HL-60/S4 (cell line): Measurements from ENCODE around the gene CHN2.

Experiments
- in situ Hi-C: fragments of 300-500 bp; cut with MboI; formaldehyde crosslinking; loops from 2 replicates; pipeline ENCODE4 v1.14.3; 2022; ENCODE audit warnings: low sequenced_read_pairs

The CHN2 gene

DNA sequence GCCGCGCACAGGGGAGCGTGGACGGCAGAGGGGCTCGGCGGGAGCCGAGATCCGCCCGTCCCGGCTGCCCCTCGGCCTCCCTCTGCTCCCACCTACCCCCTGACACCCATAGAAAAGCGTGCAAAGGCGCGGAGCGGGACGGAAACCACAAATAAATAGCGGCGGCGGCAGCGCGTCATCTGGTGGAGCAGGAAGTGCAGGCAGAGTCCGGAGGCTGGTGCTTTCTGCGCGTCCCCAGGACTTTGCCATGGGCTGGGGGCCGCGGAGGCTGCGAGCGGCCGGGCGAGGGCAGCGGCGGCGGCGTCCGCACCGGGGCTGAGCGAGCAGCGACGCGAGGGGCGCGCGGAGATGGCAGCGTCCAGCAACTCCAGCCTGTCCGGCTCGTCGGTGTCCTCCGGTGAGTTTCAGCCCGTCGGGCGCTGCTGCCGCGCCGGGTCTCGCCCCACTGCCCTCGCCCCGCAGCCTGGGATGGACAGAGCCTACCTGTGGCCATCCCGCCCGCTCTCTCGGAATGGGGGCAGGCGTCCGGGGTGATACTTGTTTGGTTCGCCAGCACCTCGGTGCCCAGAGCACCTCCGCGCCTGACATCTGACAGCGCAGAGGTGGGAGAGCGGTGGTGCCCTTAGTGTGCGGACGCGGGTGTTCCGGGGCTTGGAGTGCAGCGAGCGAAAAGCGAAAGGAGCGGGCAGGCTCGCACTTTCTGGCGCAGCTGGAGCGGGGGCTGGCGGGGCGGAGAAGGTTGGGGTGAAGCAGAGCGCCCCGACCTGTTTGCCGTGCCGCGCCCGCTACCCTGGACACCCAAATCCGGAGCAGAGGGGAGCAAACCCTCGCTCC, at the start of gene CHN2:
Gene CHN2, plus strand, starts transcription at position 182 of the 834 bp plus-strand sequence.
- in situ Hi-C loops = no loop called here

DNA sequence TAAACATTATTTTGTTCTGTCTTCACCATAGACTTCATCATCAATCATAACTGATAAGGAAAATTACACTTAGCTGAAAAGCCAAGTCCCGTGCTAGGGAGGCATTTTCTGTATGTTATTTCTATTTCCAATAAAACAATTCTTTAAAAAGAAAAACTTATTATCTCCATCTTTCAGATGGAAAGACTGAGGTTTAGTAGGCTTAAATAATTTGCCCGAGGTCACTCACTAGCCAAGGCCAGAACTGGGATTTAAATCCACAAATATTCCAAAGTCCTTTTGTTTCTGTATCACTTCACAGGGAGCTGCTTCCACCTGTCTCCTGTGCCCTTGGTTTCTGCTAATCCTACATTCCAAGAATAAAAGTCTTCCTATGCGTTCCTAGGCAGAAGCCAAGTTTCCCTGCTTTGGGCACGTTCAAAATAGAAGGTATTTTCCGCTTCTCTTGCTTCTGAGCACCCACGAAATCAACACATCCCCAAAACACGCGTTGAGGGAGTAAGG, 49.0 kb upstream of the CHN2 start:
- in situ Hi-C loops = no loop called here

DNA sequence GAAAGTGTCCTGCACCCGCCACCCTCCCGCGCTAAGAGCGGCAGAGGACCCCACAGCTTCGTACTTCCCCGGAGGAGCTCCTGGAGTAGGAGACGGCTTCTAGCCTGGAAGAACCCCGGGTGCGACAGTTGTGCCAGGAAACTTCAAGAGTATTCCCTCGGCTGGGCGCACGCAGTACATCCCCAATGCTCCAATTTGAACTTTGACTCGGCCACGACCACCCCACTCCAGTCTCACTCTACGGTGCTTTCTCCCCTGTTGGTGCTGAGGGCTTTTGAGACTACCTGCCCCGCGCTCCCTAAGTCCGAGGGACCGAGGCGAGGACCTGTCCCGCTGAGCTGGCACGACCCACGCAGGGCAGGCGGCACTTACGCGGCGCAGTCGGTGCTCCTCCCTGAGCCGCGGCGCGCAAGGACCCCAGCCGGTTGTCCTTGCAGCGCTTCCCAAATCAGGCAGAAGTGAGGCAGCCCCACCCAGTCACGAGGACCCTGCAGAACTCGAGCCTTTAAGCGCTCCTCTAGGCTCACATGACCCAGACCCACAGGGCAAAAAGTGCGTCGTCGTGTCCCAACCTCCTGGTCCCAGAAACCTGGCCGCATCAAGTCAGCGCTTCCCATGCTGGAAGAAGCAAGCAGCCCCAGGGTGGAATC, 48.4 kb upstream of the CHN2 start, which contains the start of gene CPVL:
Gene CPVL, minus strand, starts transcription at position 481 of the 650 bp plus-strand sequence. CDS start 25,476 bp downstream, outside the sequence.
- in situ Hi-C loops = no loop called here

DNA sequence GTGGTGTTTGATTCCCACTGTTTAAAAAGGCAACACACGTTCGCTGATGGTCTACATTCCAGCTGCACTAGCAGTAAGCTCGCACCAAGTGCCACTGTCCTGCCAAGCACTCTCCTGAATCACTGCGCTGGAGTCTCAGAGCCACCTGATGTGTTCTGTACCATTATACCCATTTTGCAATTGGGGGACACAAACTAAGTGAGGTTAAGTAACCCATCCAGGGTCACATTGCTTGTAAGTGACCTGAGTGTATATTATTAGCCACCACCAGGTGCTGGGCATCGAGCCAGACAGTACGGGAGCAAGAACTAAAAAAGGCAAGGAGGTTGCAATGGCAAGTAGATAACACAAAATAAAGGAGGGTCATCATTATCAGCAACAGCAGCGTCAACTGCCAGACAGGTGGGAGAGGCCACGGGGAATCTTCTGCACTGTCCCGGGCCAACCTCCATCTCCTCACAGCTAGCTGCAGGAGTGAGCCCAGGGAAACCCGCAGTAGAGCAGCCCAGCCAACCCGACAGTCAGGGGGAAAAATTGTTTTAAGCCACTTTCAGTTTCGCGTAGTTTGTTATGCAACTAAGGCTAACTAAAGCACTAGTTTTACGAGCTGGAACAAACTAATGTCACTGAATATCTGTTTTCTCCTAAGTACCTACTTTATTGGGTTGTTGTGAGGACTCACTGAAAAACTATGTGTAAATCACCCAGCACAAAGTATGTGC, 47.5 kb upstream of the CHN2 start:
- in situ Hi-C loops = no loop called here

DNA sequence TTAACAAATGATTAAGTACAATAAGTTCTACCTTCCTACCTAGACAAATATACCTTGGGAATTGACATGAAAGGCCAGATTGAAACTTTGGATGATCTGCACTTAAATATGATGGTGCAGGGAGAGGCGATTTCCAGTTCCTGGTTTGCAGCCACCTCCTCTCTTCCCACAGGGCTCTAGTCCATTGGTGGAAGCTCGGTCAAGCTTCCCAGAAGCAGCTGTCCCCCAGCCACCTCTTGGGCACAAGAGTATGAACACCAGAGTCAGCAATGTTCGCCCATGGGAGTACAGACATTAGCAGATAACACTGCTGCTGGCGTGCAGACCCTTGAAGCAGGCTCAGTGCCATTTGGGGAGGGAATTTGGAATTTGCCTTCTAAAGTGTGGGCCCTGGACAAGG, 46.8 kb upstream of the CHN2 start:
- in situ Hi-C loops = no loop called here

DNA sequence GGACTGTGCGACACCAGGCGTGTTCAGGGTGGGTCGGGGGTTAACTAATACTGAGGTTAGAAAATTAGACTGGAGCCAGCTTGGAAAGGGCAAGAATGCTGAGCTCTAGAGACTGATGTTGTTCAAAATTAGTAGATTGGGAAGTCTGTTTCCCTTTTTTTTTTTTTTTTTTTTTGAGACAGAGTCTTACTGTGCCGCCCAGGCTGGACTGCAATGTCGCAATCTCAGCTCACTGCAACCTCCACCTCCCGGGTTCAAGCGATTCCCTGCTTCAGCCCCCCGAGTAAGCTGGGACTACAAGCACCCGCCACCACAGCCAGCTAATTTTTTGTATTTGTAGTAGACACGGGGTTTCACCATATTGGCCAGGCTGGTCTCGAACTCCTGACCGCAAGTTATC, 45.5 kb upstream of the CHN2 start:
- in situ Hi-C loops = no loop called here

DNA sequence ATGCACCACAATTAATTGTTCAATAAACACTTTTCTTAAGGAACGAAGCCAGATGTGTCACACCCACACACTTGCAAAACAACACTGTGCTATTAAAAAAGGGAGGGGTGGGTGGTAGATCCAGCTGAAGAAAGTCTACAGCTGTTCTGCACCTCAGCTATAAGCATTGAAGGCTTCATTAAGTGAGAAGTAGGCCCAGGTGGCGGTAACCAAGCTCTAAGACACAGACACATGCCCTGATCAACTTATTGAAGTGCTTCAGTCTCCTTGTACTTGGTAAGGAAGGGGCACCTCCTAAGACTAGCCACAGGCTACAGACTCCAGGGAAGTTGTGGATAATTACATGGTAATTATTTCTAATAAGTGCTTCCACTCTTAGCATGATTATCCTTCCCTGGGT, 43.7 kb upstream of the CHN2 start:
- in situ Hi-C loops = no loop called here

DNA sequence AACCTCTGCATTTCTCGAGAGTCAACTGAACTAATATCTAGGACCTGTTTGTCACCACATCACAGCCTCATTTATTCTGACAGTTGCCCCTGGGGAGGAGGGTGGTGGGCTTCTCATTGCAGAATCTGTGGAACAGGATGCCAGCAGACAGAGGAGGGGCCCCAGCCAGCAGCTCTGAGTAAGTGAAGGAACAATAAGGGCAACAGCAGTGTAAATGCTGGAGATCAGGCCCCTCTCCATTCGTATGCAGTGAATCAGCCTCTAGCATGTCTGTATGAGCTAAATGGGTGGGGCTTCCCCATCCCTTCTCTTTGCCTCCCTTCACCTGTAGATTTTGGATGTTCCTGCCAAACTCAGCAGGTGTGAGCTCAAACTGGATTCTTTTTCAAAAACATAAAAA, 40.5 kb upstream of the CHN2 start:
- in situ Hi-C loops = no loop called here

DNA sequence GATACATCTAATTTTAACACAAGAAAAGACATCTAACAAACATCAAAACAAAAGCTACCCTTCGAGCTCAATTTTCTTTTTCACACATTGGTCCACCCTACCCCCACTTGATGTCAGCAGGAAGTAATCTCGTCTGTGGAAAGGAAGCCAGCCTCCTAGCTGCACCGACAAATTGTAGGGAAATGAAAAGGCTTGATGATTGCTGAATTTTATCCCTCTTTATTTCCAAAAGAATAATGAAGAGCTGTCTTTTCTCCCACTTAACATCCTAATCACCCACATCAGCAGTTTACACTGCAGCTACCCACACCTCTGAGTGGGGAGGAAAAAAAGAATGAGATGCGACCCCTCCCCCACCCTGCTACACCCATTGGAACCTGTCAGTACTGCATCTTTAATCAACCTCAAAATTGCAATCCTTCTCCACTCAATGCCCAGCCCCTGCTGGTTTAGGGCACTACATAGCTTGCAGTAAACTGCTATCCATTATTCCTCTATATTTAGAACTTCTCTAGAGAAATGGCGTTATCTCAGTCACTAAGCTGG, 37.6 kb upstream of the CHN2 start:
- in situ Hi-C loops = no loop called here

DNA sequence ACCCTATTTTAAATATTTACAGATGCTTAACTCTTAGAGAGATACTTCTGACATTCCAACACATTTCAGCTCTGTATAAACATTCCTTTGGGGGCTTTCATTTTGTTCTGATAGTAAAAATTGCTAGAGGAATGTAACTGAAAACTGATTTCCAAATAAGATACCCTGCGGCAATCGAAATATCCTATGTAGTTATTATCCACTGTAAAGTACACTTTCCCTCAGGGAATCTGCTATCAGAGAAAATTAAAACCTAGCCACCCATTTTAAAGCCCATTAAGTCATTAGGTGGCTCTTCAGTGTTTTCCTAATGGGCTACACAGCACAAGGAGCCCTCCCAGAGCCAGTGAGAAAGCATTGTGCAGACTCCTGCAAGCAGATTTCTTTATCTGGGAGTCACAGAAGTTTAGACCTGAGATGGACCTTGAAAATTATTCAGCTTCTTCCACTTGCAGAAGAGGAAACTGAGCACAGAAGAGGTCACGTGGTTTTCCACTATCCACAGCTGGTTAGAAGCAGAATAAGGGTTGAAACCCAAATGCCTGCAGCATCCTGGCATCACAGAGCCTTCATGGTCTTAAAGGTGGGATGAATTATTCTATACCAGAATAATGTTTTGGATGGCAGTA, 35.7 kb upstream of the CHN2 start:
- in situ Hi-C loops = no loop called here

DNA sequence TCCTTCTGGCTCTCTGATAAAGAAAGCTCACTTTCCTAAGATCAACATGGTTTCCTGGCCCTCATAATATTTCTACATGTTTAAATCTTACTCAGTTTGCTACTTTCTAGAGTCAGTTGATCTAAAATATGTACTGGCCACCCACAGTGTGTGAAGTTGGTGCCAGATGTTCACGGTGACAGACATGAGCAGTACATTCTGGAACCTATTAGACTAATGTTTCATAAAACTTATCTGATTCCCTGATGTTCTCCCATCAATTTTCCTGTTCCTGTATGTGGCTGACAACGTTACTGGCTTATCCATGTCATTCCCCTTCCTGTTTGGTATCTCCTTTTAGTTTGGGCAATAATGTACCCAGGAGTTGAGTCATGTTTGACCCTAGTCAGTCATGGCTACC, 34.5 kb upstream of the CHN2 start:
- in situ Hi-C loops = no loop called here

DNA sequence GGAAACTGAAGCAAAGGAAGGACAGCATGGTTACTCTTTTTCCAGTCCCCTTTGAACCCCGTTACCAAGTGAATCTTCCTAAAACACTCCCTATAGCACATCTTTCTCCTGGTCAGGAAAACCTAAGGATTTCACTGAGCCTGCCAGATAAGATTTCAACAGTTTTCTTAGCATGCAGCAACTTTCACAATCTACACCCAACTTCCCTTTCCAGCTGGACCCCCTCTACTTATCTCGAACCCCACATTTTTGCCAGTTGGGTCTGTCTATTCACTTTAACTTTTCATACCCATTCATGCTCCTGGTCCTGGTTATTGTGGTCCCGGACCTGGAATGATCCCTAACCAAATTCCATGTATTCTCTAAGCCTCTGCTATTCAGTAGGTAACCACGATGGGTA, 33.3 kb upstream of the CHN2 start:
- in situ Hi-C loops = no loop called here

DNA sequence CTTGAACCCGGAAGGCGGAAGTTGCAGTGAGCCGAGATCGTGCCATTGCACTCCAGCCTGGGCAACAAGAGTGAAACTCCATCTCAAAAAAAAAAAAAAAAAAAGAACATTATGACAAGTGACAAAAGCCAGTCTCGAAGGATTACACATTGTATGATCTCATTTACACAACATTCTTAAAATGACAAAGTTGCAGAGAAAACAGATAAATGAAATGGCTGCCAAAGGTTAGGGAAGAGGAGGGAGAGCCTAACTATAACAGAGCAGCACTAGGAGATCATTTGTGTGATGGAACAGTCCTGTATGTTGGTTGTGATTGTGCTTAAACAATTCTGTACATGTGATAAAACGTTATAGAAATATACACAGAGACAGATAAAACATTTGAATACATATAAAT, 32.0 kb upstream of the CHN2 start:
- in situ Hi-C loops = no loop called here

DNA sequence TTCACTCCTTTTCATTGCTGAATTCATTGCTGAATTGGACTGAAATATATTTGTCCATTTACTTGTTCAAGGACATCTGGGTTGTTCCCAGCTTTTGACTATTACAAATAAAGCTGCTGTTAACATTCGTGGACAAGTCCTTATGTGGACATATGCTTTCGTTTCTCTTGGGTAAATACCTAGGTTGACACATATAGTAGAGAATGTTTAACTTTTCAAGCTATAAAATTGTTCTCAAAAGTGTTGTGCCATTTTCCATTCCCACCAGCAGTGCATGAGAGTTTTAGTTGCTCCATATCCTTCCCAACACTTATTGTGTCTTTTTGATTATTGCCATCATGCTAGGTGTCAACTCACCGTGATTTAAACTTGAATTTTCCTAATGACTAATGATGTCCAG, 30.7 kb upstream of the CHN2 start:
- in situ Hi-C loops = no loop called here

DNA sequence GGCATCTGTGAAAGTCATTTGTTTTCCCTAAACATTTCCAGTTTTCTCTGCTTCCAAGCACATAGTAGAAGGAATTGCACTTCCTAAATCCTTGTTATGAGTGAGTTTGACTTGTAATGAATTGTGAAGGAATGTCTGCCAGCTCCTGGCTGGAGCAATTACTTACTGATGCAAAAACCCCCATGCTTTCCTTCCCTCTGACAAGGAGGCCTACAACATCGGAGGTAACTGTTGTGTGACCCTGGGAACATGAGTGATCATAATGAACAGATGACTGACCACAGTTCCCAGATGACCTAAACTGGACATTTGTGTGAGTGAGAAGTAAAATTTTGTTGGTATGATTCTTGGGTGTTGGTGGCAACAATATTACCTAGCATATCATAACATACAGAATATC, 26.9 kb upstream of the CHN2 start:
- in situ Hi-C loops = no loop called here

DNA sequence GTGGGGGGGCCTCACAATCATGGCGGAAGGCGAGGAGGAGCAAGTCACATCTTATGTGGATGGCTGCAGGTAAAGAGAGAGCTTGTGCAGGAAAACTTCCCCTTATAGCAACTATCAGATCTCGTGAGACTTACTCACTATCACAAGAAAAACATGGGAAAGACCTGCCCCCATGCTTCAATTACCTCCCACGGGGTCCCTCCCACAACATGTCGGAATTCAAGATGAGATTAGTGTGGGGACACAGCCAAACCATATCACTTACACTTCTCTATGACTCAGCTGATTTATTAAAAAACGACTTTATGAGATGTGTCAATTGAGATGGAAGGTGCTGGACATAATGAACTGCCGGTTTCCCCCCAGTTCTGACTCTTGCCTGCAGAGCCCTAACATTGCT, 23.8 kb upstream of the CHN2 start:
- in situ Hi-C loops = no loop called here

DNA sequence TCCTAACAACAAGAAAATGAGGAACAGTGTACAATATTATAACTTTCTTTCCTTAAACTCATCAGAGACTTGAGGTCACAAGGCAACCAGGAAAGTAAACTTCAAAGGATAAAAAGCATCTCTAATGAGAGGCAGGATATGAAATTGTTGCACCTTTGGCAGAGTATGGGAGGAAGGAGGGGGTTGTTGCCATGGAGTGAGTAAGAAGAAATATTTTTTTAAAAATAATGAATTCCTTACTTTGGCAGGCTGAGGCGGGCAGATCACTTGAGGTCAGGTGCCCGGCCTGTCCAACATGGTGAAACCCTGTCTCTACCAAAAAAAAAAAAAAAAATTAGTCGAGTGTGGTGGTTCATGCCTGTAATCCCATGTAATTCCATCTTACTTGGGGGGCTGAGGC, 21.1 kb upstream of the CHN2 start:
- in situ Hi-C loops = no loop called here

DNA sequence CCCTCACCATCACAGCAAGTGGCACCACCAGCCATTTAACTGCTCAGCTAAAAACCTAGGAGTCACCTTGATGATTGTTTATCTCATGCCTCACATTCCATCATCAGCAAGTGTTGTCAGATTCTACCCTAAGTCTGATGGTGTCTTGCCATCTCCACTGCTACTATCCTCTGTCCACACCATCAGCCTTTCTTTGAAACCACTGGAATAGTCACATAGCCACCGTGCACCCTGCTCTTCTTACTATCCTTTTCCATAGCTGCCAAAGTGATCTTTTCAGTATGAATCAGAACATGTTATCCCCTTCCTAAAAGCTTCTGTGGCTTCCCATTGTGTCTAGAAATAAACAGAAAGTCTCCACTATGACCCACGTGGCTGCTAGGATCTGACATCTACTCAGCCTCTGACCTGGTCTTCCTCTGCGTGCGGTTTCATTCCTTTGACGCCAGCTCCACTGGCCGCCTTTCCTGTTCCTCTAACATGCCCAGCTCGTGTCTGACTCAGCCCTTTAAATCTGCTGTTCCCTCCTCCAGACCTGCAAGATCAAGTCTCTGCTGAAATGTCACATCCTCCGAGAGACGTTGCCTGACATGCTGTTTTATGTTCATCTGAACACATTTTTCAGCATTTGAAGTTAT, 16.5 kb upstream of the CHN2 start:
- in situ Hi-C loops = no loop called here

DNA sequence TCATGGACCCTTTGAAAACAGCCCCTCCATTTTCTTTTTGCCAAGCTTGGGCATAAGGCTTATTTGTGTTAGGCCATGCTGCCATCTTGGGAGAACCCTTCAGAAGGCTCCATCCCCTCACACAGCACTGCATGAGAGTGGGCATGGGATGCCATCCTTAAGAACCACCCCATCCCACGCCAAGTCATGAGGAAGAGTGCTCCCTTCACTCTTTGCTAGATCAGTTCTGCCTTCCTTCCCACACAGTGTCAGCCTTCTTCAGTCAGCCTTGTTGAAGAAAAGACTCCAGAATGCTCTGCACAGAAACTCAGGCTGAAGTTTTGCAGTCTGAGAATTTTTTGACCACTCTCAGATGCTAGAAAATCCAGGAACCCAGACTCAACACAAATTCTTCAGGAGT, 15.5 kb upstream of the CHN2 start:
- in situ Hi-C loops = no loop called here

DNA sequence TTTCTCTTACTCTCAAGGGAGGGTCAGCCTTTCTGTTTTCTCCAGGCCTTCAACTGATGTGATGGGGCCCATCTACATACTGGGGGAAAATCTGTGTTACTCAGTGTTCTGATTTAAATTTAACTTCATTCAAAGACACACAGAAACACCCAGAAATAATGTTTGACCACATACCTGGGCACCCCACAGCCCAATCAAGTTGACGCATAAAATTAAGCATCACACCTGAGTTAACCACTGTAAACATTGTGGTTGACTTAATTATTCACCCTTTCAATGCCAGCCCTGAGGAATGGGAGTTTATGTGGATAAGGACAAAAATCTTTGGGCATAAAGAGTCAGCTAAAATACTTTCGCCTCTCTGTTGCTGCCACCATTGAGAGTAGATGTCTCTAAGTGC, 10.0 kb upstream of the CHN2 start:
- in situ Hi-C loops = no loop called here
